Fibroblast of the aortic adventitia (primary cell): Measurements from ENCODE around the gene IRF8. TPM values are rescaled to one million over a fixed set of nuclear protein-coding genes. Genes with fewer than 3 reads are reported as not detected.
"Not testable (repeated sequence)": the region's sequence is repeated elsewhere in the genome, so short reads cannot be mapped to it uniquely, and the experiment has no call there.

ENCODE experiments used
- DNase-seq: peaks from one replicate; pipeline ENCODE4 v3.0.0-alpha.2; 2010; ENCODE audit warnings: low read depth
- H3K4me3 ChIP-seq: 2 replicates; pipeline ENCODE4 v1.5.1; 2011; ENCODE audit warnings: low read depth, mild to moderate bottlenecking, control low read depth, low read length, moderate library complexity
- total RNA-seq: library from RNA; depleted of rRNA; stranded (reverse); fragments of >200 nt; gene quantifications from 2 replicates; pipeline ENCODE4 v1.2.3, GENCODE V29; 2012; ENCODE audit warnings: low replicate concordance
- TF ChIP-seq, protein P1 (sequence below): IDR thresholded peaks from 2 replicates; pipeline ENCODE4 v1.5.1; 2011; ENCODE audit warnings: mild to moderate bottlenecking, low read length, control low read depth, inconsistent platforms; ENCODE audit not compliant: insufficient read depth

IRF8 gene
- total RNA-seq, 1 donor, result not detected

DNA sequence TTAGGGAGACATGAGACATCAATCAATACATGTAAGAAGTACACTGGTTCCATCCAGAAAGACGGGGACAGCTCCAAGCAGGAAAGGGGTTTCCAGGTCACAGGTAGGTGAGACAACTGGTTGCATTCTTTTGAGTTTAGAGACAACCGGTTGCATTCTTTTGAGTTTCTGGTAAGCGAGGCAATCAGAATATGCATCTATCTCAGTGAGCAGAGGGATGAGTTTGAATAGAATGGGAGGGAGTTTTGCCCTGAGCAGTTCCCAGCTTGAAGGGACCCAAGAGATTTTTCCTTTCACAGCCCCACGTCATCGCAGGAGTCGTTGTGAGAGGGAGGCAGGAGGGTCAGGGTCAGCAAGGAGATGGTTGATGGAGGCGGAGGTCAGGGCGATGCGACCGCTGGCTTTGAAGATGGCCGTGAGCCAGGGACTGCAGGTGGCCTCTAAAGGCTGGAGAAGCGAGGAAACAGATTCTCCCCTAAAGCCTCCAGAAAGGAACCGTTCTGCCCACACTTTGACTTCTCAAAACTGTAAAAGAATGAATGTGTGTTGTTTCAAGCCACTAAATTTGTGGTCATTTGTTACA, 36.5 kb downstream of the IRF8 start:
- DNase-seq, result no peak
- TF ChIP-seq, protein P1, sequence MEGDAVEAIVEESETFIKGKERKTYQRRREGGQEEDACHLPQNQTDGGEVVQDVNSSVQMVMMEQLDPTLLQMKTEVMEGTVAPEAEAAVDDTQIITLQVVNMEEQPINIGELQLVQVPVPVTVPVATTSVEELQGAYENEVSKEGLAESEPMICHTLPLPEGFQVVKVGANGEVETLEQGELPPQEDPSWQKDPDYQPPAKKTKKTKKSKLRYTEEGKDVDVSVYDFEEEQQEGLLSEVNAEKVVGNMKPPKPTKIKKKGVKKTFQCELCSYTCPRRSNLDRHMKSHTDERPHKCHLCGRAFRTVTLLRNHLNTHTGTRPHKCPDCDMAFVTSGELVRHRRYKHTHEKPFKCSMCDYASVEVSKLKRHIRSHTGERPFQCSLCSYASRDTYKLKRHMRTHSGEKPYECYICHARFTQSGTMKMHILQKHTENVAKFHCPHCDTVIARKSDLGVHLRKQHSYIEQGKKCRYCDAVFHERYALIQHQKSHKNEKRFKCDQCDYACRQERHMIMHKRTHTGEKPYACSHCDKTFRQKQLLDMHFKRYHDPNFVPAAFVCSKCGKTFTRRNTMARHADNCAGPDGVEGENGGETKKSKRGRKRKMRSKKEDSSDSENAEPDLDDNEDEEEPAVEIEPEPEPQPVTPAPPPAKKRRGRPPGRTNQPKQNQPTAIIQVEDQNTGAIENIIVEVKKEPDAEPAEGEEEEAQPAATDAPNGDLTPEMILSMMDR, result no peak
- H3K4me3 ChIP-seq, result no peak overlapping the region

DNA sequence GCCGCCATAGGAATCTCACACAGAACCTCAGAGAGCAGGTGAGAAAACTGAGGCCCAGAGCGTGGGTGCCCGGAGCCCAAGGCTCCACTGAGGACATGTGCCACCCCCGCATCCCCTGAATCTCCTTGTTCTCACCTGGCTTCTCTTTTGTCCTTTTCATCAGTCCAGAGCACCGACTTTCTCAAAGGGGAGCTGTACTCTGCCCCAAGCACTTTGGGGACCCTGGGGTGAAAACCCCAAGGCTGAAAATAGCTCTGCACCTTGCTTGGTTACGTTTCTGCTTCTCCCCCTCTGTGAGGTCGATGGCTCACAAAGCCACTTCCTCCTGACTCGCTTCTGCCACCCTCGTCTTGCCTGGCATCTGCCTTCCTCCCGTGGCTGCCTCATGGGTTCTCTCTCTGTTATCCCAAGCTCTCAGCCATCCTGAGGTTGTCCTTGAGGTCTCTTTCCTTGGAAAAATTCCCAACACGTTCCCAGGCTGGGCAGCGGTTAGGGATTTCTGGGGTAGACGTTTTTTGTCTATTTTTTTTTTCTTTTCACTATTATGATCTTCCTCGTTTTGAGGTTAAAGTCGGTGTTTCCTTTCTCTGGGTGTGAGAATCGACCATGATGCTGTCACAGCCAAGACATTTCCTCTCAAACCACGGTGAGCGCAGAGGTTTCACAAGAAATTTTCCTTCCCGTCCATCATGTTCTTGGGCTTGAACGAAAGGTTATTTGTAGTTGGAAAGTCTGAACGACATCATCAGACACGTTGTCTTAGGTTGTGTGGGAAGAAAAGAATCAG, 37.2 kb downstream of the IRF8 start:
- TF ChIP-seq, protein P1, result no peak
- DNase-seq, result no peak
- no peak overlapping the region for H3K4me3 ChIP-seq

DNA sequence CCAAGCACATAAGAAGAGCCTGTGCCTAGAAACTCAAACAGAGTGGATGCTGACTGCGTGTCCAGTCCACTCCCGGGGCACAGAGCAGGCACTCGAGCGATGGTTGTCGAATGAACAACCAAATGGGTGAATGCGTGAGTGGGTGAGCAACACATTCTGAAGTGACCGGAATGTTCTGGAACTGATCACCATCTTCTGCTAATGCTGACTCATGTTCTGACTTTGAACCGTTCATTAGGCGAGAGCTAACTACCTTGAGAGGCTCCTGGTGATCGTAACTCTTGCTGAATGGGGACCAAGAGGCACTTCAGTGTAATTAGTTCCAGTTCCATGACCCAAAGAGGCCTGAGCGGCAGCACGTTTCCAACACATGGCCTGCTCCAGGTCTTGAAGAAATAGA, 37.9 kb downstream of the IRF8 start:
- TF ChIP-seq, protein P1, result no peak
- H3K4me3 ChIP-seq, result no peak overlapping the region
- no peak for DNase-seq

DNA sequence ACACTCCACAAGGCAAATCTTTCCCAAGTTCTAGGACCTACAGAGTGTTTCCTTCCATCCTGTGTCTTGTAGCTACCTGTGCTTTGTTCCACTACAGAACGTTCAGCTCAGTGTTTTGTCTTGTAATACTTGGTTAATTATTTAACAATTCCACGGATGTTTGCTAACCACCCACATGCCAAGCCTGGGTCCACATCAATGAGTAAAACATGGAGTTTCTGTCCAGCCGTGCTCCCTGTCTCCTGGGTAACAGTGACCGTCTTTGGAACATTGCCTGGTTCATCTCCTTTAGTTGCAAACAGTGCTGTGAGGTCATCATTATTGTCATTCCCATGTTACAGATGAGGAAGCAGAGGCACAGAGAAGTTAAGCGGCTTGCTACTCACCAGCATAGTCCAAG, 41.3 kb downstream of the IRF8 start:
- no peak for DNase-seq
- H3K4me3 ChIP-seq, result no peak overlapping the region
- TF ChIP-seq, protein P1, result no peak

DNA sequence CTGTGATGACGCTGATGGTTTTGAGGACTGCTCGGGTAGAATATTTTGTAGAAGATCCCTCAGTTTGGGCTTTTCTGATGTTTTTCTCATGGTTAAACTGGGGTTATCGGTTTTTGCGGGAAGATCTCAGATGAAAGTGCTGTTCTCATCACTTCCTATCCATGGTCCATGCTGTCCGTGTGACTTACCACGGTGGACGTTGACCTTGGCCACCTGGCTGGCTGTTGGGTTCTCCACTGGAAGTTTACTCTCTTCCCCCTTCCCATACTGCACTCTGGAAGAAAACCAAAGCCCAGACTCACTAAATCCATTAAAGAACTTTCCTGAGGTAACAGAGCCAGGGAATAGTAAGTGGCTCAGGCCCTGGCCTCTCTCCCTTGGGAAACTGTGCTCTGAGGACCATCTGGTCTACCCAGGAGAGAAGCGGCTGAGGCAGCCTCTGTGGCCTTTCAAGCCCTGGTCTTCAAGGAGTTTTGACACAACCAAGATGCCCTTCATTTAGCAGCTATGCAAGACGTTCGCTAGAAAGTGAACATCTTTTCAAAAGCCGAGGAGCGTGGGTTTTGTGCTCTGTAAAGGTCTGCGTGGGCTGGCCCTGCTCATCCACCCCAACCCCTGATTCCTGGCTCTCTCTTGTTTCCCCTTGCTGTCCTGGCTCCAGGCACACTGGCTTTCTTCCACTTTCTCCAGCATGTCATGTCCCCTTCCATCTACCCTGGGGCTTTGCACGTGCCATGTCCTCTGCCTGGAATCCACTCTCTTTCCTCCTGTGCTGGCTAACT, 43.1 kb downstream of the IRF8 start:
- H3K4me3 ChIP-seq, result no peak overlapping the region
- TF ChIP-seq, protein P1, result no peak
- no peak for DNase-seq

DNA sequence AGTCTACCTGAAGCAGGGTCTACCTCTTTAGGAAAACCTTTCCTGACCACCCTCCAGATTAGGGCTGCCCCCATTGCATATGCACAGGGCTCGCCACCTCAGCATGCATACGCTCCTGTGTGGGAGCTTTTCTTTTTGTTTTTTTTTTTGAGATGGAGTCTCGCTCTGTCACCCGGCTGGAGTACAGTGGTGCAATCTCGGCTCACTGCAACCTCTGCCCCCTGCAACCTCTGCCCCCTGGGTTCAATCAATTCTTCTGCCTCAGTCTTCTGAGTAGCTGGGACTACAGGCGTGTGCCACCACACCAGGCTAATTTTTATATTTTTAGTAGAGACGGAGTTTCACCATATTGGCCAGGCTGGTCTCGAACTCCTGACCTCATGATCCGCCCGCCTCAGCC, 43.7 kb downstream of the IRF8 start:
- H3K4me3 ChIP-seq, DNase-seq: not testable (repeated sequence)

DNA sequence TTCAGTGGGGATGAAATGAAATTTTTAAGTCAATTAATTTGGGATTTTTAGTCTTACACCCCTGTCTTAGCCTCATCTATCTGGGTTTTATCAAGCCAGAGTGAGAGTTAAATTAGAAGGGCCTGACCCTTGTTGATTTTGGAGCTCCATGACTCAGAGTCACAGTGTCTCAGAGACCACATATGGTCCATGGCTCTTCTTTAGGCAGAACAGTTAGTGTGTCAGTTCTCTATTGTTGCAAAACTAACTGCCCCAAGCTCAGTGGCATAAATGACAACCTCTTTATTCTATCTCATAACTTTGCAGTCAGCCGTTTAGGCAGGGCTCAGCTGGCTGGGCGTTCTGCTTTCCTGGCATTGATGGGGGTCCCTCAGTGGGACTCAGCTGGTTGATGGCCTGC, 44.7 kb downstream of the IRF8 start:
- TF ChIP-seq, protein P1, result no peak
- H3K4me3 ChIP-seq, result no peak overlapping the region
- no peak for DNase-seq
